Ecto neural progenitor cell (in vitro differentiated cells): ENCODE results near the gene ZMYM3.
"Not testable (repeated sequence)": the region's sequence is repeated elsewhere in the genome, so short reads cannot be mapped to it uniquely, and the experiment has no call there.

Experiments used
- DNase-seq: peaks from one replicate; pipeline ENCODE4 v3.0.0-alpha.2; 2018; ENCODE audit warnings: low spot score

ZMYM3 gene

DNA sequence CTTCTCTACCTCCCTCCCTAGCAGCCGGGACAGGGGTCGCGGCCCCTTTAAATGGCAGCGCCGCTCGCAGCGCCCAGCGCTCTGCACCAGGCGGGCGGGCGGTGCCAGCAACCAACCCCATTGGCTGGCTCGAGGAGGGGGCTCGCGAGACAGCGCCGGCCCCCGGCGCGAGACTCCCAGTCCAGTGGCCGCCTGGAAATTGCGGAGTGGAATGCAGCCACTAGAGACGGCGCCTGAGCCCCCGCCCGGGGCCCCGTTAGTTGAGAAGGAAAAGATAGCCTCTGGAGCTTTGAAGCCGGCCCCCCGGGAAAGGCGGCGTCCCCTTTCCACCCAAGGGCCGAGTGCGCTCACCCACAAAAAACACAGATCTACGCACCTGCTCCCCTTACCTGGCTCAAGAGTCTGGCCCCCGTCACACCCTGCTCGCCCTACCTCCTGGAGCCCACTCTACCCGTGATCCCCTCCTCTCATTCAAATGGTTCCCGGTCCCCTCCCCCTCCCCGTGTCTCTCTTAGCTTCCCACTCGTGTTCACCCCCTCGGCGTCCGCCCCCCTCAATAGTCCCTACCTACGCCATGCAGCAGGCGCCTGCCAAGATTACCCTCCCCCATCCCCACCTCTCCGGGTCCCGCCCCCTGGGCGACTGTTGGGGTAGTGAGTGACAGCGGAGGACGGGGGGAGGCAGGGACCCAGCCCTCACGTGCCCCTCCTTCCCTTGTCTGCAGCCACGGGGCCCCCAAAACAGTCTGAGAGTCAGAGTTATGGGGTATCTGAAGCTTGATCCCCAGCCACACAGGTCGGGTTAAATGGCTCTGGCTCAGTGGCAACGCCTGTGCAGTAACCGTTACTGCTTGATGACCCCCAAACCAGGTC is at the start of gene ZMYM3:
TSS of gene ZMYM3 (minus strand) at position 49 of the 872 bp plus-strand sequence. CDS start 885 bp downstream, outside the sequence.
- DNase-seq, result peak; percentile 89

DNA sequence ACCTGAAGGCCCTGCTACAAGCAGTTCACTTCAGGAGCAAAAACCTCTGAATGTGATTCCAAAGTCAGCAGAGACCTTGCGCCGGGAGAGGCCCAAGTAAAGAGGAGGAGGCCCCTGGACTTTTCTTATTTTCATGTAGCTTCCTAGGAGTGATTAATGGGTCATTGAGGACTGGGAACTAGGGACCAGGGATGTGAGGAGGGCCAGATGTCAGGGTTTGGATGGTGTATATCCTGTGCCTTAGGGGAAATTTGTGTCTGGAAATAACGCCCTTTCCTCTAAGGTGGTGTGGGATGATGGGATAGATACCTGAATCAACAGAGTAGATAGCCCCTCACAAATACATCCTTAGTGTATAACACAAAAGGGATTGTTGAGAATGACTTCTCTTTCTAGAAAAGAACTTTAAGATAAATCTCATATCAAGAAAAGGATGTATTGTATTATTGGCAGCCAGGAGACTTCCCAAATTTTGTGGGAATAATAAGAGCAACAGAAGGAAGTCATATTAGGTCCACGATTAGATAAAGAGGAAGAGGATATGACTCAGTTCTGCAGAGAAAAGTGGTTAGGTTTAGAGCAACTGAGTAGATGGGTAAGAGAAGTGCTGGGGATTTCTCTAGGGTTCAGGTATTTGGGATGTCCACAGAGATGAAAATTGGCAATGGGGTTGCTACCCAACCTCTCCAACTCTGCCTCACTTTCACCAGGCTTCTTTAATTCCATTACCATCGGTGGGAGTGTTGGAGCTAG is 48.7 kb upstream of the ZMYM3 start:
- DNase-seq, result no peak

DNA sequence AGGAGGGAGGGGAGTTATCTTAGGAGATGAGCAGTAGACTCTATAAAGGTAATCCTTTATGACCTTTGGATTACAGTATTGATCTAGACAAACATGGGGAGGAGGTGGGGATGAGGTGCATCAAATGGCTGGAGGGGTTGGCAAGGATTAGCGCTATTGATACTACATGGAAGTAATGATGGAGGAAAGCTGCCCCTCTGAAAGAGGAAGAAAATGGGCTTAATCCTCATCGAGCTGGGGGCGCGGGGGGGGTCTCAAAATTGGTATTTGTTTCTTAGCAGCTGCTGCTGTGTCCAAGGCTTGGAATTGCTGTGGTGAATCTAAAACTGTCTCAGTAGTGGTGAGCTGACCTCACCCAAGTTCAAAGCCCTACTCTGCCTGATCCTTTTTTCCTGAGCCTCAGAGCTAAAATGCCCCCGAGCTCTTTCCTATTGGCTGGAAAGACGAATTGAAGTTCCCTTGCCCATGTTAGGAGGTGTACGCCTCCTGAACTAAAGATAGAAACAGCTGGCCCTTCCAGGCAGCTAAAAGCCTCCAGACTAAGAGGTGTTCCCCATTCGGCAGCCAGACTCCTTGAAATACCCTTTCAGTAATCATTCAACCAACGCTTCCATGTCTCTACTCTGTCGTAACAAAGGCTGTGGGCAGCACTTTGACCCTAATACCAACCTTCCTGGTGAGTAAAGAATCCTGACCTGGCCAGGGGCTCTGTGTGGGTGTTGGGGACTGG is 47.4 kb upstream of the ZMYM3 start, which contains the start of gene ITGB1BP2:
TSS of gene ITGB1BP2 (plus strand) at position 556 of the 730 bp plus-strand sequence. CDS start at position 613, 57 bp downstream.
- no peak for DNase-seq

DNA sequence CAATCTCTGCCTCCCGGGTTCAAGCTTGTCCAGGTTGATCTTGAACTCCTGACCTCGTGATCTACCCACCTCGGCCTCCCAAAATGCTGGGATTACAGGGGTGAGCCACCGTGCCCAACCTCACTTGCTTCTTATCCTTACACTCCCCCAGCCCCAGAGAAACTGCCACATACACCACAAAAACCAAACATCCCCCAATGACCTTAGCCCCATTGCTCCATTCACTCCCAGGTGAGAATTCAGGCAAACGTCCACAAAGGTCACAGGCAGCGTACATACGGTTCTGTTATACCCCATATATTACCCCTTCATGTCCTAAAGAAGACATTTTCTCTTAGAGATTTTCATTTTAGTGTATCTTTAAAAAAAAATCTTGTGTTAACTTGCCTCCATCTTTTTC is 46.6 kb upstream of the ZMYM3 start:
- not testable (repeated sequence) for DNase-seq

DNA sequence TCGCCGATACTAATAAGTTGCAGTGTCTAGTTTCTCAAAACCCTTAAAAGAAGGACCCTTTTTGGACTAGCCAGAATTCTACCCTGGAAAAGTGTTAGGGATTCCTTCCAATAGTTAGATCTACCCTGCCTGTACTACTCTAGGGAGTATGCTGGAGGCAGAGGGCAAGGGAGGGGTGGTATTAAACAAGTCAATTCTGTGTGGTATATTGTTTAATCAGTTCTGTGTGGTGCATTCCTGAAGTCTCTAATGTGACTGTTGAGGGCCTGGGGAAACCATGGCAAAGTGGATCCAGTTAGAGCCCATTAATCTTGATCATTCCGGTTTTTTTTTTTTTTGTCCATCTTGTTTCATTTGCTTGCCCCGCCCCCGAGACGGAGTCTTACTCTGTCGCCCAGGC is 46.1 kb upstream of the ZMYM3 start:
- not testable (repeated sequence) for DNase-seq

DNA sequence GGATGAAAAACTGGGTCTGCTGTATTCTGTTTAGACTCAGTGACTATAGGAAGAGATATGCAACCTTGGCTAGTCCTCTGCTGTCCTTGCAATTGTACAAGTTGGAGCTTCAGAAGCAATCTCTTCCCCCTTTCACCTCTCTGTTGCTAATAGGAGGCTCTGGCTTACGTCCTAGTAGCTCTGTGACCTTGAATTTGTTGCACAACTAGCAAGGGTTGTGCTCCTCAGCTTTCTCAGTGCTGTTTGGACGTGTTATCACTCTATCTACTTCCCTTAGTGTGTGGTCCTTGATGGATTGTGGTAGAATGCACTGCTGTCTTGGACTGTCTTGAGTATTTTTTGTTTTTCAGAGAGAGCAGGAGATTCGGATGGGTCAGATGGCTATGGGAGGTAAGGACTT is 44.2 kb upstream of the ZMYM3 start:
- no peak for DNase-seq

DNA sequence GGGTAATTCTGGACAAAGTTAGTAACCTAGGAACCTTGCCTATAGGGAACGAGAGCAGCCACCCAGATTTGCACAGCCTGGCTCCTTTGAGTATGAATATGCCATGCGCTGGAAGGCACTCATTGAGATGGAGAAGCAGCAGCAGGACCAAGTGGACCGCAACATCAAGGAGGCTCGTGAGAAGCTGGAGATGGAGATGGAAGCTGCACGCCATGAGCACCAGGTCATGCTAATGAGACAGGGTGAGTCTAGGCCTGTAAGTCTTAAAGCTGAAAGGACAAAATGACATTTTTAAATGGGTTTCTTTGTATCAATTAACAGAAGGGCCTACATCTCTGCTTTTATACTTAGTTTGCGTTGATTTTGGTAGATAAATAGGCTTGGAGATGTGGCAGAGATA is 42.9 kb upstream of the ZMYM3 start:
- DNase-seq, result no peak

DNA sequence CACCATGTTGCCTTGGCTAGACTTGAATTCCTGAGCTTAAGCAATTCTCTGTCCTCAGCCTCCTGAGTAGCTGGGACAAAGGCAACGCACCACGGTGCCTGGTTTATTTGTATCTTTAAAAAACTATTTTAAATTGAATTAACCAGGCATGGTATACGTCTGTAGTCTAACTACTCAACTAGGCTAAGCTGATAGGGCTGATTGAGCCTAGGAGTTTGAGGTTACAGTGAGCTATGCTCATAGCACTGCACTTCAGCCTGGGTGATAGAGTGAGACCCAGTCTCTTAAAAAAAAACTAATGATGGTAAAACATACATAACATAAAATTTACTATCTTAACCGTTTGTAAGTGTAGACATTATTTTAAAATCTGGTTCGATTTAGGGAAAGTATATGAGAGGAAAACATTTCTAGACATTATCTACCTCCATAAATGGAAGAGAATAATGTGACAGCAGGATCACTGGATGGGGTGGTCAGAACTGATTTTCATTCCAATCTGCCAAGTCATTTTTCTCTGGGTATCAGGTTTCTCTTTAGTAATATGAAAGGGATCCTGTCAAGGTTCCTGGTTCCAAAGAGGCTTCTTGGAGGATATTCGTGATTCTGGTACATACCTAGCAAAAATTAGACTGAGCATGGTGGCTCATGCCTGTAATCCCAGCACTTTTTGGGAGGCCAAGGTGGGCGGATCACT is 38.9 kb upstream of the ZMYM3 start:
- no peak for DNase-seq

DNA sequence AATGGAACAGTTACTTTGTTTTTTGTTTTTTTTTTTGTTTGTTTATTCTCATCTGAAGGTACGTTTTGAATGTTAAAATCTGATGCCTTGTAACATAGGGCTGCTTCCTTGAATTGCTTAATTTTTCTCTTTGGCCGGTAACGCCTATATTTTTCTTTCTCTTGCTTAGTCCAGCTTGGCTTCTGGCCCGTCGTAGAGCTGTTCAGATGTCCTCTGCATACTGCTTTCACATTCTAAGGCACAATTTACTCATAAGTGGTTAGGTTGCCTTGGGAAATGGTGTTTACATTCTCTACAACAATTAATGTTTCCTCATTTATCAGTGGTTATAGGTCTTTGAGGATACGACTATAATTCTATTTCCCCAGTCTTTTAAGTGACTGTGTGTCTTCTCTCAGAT is 37.4 kb upstream of the ZMYM3 start:
- no peak for DNase-seq

DNA sequence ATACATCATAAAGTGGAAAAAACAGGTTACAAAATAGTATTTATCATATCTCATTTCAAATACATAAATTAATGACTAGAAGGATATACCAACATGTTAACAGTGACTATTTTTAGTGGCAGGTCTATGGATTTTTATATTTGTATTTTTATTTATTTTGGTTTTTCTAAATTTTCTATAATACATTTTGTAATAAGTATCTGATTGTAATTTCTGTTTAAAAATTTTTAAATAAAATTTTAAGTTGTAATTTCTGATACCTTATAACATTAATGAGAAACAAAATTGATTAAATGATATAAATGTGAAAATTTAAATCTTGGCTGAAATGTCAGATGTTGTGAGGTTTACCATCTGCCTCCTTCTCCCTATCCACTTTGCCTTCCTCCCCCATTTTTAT is 32.0 kb upstream of the ZMYM3 start:
- no peak for DNase-seq

DNA sequence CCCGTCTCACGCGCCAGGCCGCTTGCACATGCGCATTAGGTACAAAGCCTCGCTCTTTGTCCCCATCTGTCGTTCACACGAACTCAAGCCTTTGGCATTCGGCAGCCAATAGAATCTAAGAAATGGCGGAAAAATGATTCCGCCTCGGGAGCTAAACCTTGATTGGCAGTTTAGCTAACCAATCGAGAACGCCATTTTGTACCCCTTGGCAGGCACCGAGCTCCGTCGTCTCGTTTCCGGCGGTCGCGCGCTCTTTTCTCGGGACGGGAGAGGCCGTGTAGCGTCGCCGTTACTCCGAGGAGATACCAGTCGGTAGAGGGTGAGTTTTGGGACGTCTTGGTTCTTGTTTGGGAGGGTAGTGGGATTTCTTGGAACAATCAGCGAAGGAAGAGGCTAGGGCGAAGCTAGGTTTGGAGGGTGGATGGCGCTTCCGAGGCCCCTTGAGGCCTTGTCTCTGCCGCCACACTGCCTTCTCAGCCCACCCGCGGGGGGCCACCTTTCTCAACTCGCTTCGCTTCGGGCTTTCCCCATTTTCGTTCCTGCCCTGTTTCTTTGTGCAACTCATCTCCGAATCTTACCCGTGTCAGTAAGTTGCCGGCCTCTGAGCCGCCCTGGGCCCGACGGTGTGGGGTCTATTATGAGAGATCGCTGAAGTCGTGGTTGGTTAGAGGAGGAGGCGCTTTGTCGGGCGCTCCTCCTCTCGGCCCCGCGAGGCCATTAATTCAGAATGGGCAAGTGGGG is 29.6 kb upstream of the ZMYM3 start, which contains the start of gene NONO:
TSS of gene NONO (plus strand) at position 233 of the 741 bp plus-strand sequence. CDS start 7,003 bp downstream, outside the sequence.
- DNase-seq, result peak; percentile 89

DNA sequence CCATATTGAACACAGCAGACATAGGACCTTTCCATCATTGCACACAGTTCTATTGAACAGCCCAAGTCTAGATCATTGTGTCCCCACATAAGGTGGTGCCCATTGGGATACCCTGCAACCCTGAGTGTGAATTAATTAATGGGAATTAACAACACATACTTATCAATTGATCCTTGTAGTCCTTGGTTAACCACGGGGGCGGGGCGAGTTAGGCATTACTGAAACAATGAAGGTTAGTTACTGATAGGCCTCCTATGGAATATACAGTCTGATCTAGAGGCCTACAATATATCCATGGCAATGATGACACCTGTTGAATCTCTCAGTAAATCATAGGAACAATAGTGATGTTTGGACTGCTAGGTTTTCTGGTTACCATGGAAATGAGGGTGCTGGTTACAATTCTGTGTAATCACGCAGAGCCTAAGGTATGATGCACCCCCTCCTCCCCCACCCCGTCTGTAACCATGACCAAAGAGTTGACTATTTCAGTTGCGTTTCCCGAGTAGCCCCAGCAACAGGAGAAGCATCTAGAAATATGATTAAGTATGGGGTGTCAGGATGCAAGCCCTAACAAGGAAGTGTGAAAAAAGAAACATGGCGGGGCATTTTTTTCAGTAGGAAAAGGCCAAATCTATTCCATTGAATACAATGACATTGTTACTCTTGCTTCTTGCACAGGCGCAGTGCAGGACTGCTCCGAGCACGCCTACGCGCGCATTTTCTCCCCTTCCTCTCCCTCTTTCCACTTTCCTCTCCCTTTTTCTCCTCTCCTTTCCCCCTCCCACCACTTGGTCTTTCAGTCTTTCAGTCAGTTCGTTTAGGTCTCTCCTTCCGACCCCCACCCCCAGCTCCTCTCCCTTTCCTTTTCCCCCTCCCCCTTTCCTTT is 28.8 kb upstream of the ZMYM3 start:
- DNase-seq, result no peak

DNA sequence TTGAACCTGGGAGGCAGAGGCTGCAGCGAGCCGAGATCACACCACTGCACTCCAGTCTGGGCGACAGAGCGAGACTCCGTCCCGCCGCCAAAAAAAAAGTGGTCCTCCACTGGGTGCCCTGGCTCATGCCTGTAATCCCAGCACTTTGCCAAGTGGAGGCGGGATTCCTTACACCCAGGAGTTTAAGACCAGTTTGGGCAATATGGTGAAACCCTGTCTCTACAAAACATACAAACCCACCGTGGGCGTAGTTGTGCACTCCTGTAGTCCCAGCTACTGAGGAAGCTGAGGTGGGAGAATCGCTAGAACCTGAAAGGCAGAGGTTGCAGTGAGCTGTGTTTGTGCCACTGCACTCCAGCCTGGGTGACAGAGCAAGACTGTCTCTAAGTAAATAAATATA is 27.4 kb upstream of the ZMYM3 start:
- not testable (repeated sequence) for DNase-seq

DNA sequence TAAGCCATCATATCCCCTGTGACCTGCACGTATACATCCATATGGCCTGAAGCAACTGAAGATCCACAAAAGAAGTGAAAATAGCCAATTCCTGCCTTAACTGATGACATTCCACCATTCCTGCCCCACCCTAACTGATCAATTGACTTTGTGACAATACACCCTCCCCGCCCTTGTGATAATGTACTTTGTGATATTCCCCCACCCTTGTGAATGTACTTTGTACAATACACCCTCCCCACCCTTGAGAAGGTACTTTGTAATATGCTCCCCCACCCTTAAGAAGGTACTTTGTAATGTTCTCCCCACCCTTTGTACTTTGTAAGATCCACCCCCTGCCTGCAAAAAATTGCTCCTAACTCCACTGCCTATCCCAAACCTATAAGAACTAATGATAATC is 18.4 kb upstream of the ZMYM3 start:
- DNase-seq, result not testable (repeated sequence)

DNA sequence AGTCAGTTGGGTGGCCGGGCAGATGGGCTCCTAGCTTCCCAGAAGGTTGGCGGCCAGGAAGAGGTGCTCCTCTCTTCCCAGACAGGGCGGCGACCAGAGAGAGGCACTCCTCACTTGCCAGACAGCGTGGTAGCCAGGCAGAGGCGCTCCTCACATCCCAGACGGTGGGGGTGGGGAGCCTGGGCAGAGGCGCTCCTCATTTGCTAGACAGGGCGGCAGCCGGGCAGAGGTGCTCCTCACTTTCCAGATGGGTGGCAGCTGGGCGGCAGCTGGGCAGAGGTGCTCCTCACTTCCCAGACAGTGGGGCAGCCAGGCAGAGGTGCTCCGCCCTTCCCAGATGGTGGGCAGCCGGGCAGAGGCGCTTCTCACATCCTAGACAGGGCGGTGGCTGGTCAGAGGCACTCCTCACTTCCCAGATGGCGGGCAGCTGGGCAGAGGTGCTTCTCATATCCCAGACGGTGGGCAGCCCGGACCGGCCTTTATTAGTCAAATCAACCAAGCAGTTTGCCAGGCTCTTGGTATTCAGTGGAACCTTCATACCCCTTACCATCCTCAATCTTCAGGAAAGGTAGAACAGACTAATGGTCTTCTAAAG is 16.0 kb upstream of the ZMYM3 start:
- no peak for DNase-seq

DNA sequence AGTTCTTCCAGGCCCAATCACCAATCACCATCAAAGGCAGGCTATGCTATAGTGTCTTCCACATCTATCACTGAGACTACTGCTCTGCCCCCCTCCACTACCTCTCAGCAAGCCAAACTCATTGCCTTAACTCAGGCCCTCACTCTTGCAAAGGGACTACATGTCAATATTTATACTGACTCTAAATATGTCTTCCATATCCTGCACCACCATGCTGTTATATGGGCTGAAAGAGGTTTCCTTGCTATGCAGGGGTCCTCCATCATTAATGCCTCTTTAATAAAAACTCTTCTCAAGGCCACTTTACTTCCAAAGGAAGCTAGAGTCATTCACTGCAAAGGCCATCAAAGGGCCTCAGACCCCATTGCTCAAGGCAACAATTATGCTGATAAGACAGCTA is 14.7 kb upstream of the ZMYM3 start:
- DNase-seq, result not testable (repeated sequence)

DNA sequence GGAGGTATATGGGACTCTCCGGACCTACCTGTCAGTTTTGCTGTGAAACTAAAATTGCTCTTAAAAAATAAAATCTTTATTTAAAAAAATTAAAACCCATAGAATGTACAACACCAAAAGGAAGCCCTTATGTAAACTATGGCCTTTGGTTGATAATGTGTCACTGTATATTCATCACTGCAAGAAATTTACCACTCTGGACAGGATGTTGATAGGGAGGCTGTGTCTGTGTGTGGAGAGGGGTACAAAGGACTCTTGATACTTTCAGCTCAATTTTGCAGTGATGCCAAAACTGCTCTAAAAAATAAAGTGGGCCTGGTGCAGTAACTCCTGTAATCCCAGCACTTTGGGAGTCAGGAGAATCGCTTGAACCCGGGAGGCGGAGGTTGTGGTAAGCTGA is 2.9 kb upstream of the ZMYM3 start:
- DNase-seq, result no peak

DNA sequence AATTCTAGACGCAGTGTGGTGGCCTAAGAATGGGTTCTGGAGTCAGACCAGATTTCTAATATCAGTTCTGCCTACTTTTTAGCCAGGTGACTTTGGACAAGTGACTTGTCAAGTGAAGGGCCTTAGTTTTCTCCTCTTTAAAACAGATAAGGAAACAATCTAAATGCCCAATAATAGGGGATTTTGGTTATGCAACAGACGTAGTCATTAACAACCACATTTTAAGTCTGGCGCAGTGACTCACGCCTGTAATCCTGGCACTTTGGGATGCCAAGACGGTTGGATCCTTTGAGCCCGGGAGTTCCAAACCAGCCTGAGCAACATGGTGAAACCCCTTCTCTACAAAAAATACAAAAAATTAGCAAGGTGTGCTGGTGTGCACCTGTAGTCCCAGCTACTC is 2.1 kb upstream of the ZMYM3 start:
- no peak for DNase-seq
